GM12892 (cell line): ENCODE results near the gene E2F1.

Source experiments
- DNase-seq: peaks from one replicate; pipeline ENCODE4 v3.0.0; 2011; ENCODE audit not compliant: insufficient read length
- FAIRE-seq: peaks from 2 replicates; lab custom pipeline; 2011; peaks lifted over from hg19 to GRCh38; lab: Jason Lieb, UNC
- POLR2A ChIP-seq: IDR thresholded peaks from 2 replicates; pipeline ENCODE4 v1.6.1; 2011; ENCODE audit warnings: low read depth, low read length, control low read depth
- POLR2AphosphoS5 ChIP-seq: IDR thresholded peaks from 2 replicates; pipeline ENCODE4 v1.6.1; 2011; ENCODE audit warnings: low read depth, low read length, control low read depth
- TAF1 ChIP-seq: IDR thresholded peaks from 2 replicates; pipeline ENCODE4 v1.6.1; 2011; ENCODE audit warnings: low read depth, mild to moderate bottlenecking, control low read depth, low read length, borderline replicate concordance

E2F1 gene

GRCh38 chr20:33725607-33726264 is 39.6 kb upstream of the E2F1 start:
- FAIRE-seq: no peak
- no peak for DNase-seq
- no peak for TF ChIP-seq POLR2A
- no peak for TF ChIP-seq TAF1

GRCh38 chr20:33724439-33725094 is 38.4 kb upstream of the E2F1 start:
- TF ChIP-seq TAF1 (no peak), POLR2A (no peak), POLR2AphosphoS5 (no peak)
- DNase-seq: no peak
- no peak for FAIRE-seq

GRCh38 chr20:33721391-33722140 is 35.4 kb upstream of the E2F1 start:
- FAIRE-seq (no peak), DNase-seq (no peak)

GRCh38 chr20:33719989-33720709 is 34.0 kb upstream of the E2F1 start, which contains the start of gene PXMP4:
PXMP4 (minus strand) TSS chr20:33720310; CDS start chr20:33720207, 103 bp downstream.
- FAIRE-seq: peak; percentile 97
- TF ChIP-seq TAF1: peak; percentile 38; the same call in 1 of the 2 replicates
- peak; percentile 61; the same call in 1 of the 2 replicates for TF ChIP-seq POLR2AphosphoS5
- peak; percentile 44; the same call in 1 of the 2 replicates for TF ChIP-seq POLR2A
- DNase-seq: peak; percentile 92

More at GRCh38 chr20:33721391-33722140, 35.4 kb upstream of the E2F1 start:
- TF ChIP-seq POLR2AphosphoS5: no peak
- TF ChIP-seq TAF1: no peak
- TF ChIP-seq POLR2A: no peak

GRCh38 chr20:33719277-33719988 is 33.2 kb upstream of the E2F1 start:
- DNase-seq (no peak), FAIRE-seq (no peak)
- no peak for TF ChIP-seq TAF1
- no peak for TF ChIP-seq POLR2AphosphoS5
- no peak for TF ChIP-seq POLR2A

- FAIRE-seq: no peak
- TF ChIP-seq TAF1 (no peak), POLR2AphosphoS5 (no peak), POLR2A (no peak)
- no peak for DNase-seq
Observed at GRCh38 chr20:33716498-33716897, 30.3 kb upstream of the E2F1 start.

DNA sequence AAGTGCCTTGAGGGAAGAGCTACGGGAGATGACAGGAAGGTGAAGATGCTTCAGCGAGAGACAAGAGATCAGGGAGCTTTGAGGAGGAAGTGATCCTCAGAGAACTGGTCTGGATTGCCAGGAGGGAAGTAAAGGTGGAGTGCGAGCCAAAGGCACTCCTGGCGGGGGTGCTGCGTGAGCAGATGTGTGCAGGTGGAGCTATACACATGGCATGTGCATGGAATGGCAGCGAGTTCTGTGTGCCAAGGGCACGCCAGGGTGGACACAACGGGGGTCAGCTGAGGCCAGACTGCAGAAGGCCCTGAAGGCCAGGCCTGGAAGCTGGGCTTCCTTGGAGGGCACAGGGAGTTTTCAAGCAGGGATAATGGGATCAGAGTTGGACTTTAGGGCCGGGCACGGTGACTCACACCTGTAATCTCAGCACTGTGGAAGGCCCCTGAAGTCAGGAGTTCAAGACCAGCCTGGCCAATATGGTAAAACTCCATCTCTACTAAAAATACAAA is 27.7 kb upstream of the E2F1 start:
- TF ChIP-seq POLR2A (no peak), TAF1 (no peak), POLR2AphosphoS5 (no peak)
- FAIRE-seq: no peak

DNA sequence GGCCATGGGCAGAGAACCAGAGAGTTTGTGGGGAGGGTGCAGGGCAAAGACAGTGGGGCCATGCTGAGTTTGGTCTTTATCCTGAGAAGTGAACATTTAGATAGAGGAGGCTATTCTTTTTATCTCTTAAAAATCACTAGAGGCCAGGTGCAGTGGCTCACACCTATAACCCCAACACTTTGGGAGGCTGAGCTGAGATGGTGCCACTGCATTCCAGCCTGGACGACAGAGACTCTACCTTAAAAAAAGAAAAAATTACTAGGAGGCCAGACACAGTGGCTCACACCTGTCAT is 25.2 kb upstream of the E2F1 start:
- DNase-seq: no peak
- no peak for FAIRE-seq
- TF ChIP-seq TAF1 (no peak), POLR2AphosphoS5 (no peak), POLR2A (no peak)

More for the DNA sequence above, 27.7 kb upstream of the E2F1 start:
- DNase-seq: no peak

DNA sequence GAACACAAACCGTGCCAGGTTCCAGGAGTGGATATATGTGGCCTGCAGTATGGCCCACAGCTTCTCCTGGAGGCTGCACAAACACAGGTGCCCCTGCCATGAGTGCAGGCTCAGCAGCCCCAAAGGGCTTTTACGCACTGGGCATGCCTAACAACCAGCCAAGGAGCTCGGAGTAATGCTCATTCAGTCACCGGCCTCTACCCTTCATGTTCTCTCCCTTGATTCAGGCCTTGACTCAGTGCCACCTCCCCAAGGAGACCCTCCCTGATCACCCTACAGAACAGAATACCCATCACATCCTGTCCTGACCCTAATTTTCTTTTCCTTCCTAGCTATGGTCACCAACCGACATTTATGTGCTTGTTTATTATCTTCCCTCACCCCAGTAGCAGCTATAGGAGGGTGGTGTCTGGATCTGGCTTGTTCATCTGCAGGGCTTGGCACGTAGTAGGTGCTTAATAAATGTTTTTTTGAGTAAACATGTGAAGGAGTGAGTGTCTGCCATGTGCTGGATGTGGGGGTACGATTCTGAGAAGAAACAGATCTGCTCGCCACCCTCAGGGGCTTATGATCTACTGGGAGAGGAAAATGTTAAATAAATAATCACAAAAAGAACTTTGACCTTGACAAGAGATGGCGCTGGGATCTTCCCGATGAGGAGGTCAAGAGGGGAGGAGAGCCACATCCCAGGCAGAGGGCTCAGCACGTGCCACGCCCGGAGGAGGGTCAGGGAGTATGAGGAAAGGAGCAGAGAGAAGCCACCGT is 24.7 kb upstream of the E2F1 start:
- TF ChIP-seq TAF1 (no peak), POLR2AphosphoS5 (no peak), POLR2A (no peak)
- FAIRE-seq: no peak
- DNase-seq: no peak

DNA sequence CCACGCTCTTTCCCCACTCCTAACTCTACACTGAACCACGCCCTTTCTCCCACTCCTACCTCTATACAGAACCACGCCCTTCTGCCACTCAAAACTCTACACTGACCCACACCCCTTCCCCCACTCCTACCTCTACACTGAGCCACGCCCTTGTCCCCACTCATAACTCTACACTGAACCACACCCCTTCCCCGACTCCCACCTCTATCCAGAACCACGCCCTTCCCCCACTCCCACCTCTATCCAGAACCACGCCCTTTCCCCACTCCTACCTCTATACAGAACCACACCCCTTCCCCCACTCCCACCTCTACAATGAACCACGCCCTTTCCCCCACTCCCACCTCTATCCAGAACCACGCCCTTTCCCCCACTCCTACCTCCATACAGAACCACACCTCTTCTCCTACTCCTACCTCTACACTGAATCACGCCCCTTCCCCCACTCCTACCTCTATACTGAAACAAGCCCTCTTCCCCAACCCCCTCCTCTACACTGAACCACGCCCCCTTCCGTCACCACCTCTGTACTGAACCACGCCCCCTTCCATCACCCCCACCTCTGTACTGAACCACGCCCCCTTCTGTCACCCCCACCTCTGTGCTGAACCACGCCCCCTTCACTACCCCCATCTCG is 23.8 kb upstream of the E2F1 start:
- FAIRE-seq: no peak
- DNase-seq: no peak
- TF ChIP-seq TAF1 (no peak), POLR2AphosphoS5 (no peak), POLR2A (no peak)
